Smooth muscle cell (in vitro differentiated cells): ENCODE results near the gene MAN2A2. TPM values are rescaled to one million over a fixed set of nuclear protein-coding genes. Genes with fewer than 3 reads are reported as not detected.
"Not testable (repeated sequence)": the region's sequence is repeated elsewhere in the genome, so short reads cannot be mapped to it uniquely, and the experiment has no call there.

Experiments
- DNase-seq: peaks from one replicate; lab custom pipeline; 2025; ENCODE audit not compliant: unreplicated experiment; lab: John Stamatoyannopoulos, UW
- H2AFZ ChIP-seq: fragments of 200-600 bp; sonication (generic); 2 replicates; pipeline ENCODE4 v1.6.0; 2016; ENCODE audit warnings: antibody characterized with exemption, low read depth, mild to moderate bottlenecking
- H3F3A ChIP-seq: fragments of 200-600 bp; sonication (generic); 2 replicates; pipeline ENCODE4 v1.6.0; 2017; ENCODE audit warnings: antibody characterized with exemption, low read depth
- H3K27ac ChIP-seq: fragments of 200-600 bp; sonication (generic); 2 replicates; pipeline ENCODE4 v1.5.1; 2016; ENCODE audit warnings: low read depth, mild to moderate bottlenecking
- H3K27me3 ChIP-seq: fragments of 200-600 bp; sonication (generic); 2 replicates; pipeline ENCODE4 v1.6.1; 2016; ENCODE audit warnings: low read depth, mild to moderate bottlenecking
- H3K36me3 ChIP-seq: fragments of 200-600 bp; sonication (generic); 2 replicates; pipeline ENCODE4 v1.5.1; 2016; ENCODE audit warnings: low read depth
- H3K4me1 ChIP-seq: fragments of 200-600 bp; sonication (generic); 2 replicates; pipeline ENCODE4 v1.5.1; 2016; ENCODE audit warnings: low read depth
- H3K4me2 ChIP-seq: fragments of 200-600 bp; sonication (generic); 2 replicates; pipeline ENCODE4 v1.6.0; 2016; ENCODE audit warnings: mild to moderate bottlenecking
- H3K4me3 ChIP-seq: fragments of 200-600 bp; sonication (generic); 2 replicates; pipeline ENCODE4 v1.5.1; 2016; ENCODE audit warnings: mild to moderate bottlenecking
- H3K79me2 ChIP-seq: fragments of 200-600 bp; sonication (generic); 2 replicates; pipeline ENCODE4 v1.6.0; 2016; ENCODE audit warnings: low read depth, mild to moderate bottlenecking
- H3K9ac ChIP-seq: fragments of 200-600 bp; sonication (generic); 2 replicates; pipeline ENCODE4 v1.6.0; 2016; ENCODE audit warnings: low read depth
- H3K9me3 ChIP-seq: fragments of 200-600 bp; sonication (generic); replicated peaks from 2 replicates; pipeline ENCODE4 v1.5.1; 2016; ENCODE audit warnings: low read depth
- H4K20me1 ChIP-seq: fragments of 200-600 bp; sonication (generic); 2 replicates; pipeline ENCODE4 v1.6.0; 2016; ENCODE audit warnings: low read depth
- CTCF ChIP-seq: fragments of 200-600 bp; sonication (generic); IDR thresholded peaks from 2 replicates; pipeline ENCODE4 v1.5.1; 2017; ENCODE audit warnings: borderline replicate concordance, mild to moderate bottlenecking, antibody characterized with exemption; ENCODE audit not compliant: insufficient read depth, poor library complexity, severe bottlenecking
- WGBS: methylation state at CpG from one replicate; pipeline ENCODE4 v1.1.7; 2016; ENCODE audit warnings: low lambda C conversion rate; 5-methylcytosine and 5-hydroxymethylcytosine counted together
- polyA plus RNA-seq: library from polyadenylated mRNA; unstranded; fragments of >200 nt; fragmentation: Nextera tagmentation; extraction: Ambion mirVana; gene quantifications from 2 replicates; pipeline ENCODE4 v1.2.1, GENCODE V29; 2016
- total RNA-seq: library from RNA; depleted of rRNA; stranded (reverse); fragments of >200 nt; gene quantifications from 2 replicates; pipeline ENCODE4 v1.2.3, GENCODE V29; 2014

MAN2A2 gene
- total and polyA plus RNA-seq, 2 experiments from 2014 or later: 9.7 to 11.0 TPM

- Histone ChIP-seq H3K9me3 (no peaks in the 10 kb centered on the region), H4K20me1 (no peaks in the 10 kb centered on the region), H3K4me3 (no peak overlapping the region), H3K79me2 (no peaks in the 10 kb centered on the region), H3K36me3 (no peaks in the 10 kb centered on the region), H3K4me2 (no peak overlapping the region), H3F3A (no peaks in the 10 kb centered on the region), H3K4me1 (no peaks in the 10 kb centered on the region), H2AFZ (no peak overlapping the region), H3K9ac (no peak overlapping the region), H3K27ac (no peak overlapping the region), H3K27me3 (no peaks in the 10 kb centered on the region)
- WGBS: 97% methylated on average over 28 of the region's 29 CpGs
- TF ChIP-seq CTCF: no peak
- no peak for DNase-seq
Measured at GRCh38 chr15:90892498-90893174, 10.5 kb upstream of the MAN2A2 start.

GRCh38 chr15:90893175-90894090 is 9.7 kb upstream of the MAN2A2 start:
- Histone ChIP-seq H3K4me2 (no peak overlapping the region), H3K4me3 (no peak overlapping the region), H2AFZ (no peak overlapping the region), H3K9ac (no peak overlapping the region), H3K27ac (no peak overlapping the region), H3K27me3 (no peaks in the 10 kb centered on the region), H3K36me3 (no peaks in the 10 kb centered on the region), H4K20me1 (no peaks in the 10 kb centered on the region), H3K9me3 (no peaks in the 10 kb centered on the region), H3K79me2 (no peaks in the 10 kb centered on the region), H3K4me1 (no peaks in the 10 kb centered on the region), H3F3A (no peaks in the 10 kb centered on the region)
- DNase-seq: no peak
- TF ChIP-seq CTCF: peak; percentile 13
- 96% methylated on average over 33 of the region's 33 CpGs for WGBS

GRCh38 chr15:90895571-90896117 is 7.5 kb upstream of the MAN2A2 start:
- 93% methylated on average over 10 of the region's 10 CpGs for WGBS
- no peak for TF ChIP-seq CTCF
- Histone ChIP-seq H3K36me3 (no peaks in the 10 kb centered on the region), H3K9ac (no peak overlapping the region), H2AFZ (no peak overlapping the region), H3F3A (no peaks in the 10 kb centered on the region), H3K27me3 (no peaks in the 10 kb centered on the region), H4K20me1 (no peaks in the 10 kb centered on the region), H3K79me2 (no peaks in the 10 kb centered on the region), H3K9me3 (no peaks in the 10 kb centered on the region), H3K4me2 (no peak overlapping the region), H3K4me1 (no peaks in the 10 kb centered on the region), H3K27ac (no peak overlapping the region), H3K4me3 (no peak overlapping the region)
- no peak for DNase-seq

GRCh38 chr15:90897131-90897655 is 5.9 kb upstream of the MAN2A2 start:
- not testable (repeated sequence) for H3K36me3 ChIP-seq, H2AFZ ChIP-seq, DNase-seq, H3K4me1 ChIP-seq, H3K27ac ChIP-seq, H3K27me3 ChIP-seq, H3F3A ChIP-seq, H3K9ac ChIP-seq, H3K4me3 ChIP-seq, H4K20me1 ChIP-seq, H3K4me2 ChIP-seq, H3K79me2 ChIP-seq, H3K9me3 ChIP-seq
- 95% methylated on average over 9 of the region's 14 CpGs for WGBS
